GM12865 (cell line): ENCODE results near the gene MARS1.

ENCODE experiments used
- DNase-seq: peaks from one replicate; pipeline ENCODE4 v3.0.0; 2010; ENCODE audit warnings: low read depth
- H3K4me3 ChIP-seq: 2 replicates; pipeline ENCODE4 v1.5.1; 2011; ENCODE audit warnings: mild to moderate bottlenecking, low read depth, low read length, control low read depth
- TF ChIP-seq, protein P1 (sequence below): IDR thresholded peaks from 2 replicates; pipeline ENCODE4 v1.5.1; 2011; ENCODE audit warnings: low read length, control low read depth, low read depth, inconsistent platforms; ENCODE audit not compliant: insufficient read depth; ENCODE audit errors: missing control alignments

The MARS1 gene

DNA sequence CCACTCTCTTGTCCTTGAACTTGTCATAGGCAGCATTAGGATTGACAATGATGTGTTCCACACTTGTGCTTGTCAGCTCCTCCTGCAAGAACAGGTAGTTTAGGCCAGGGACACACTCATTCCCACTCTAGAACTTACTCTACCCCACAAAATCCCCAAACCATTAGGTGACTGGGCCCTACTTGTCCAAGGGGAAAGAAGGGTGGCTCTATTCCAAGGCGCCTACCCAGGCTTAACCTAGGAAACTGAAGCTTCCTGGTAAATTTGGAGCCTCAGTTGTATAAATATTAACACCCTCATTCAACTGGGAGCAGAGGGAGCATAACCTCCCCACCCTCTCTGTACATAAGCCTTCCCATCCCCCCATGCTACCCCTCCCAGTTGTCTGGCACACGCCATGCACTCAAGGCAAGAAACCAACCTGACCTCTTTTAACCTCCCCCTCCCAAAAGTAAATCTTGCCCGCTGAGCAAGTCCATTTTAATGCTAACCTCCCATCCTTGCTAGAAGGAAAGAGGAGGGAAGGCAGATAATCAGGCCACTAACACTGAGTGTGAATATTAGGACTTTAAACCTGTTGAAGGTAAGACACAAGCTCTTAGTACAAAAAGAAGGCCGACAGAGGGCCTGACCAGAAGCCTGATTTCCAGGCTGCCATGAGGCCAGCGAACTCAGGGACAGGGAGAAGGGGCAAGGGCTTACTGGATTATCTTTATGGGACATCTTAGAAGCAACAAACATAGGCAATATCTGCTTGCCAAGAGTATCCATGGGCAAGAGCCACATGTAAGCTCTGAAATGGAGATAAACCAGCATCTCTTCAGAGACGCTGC, 48.1 kb downstream of the MARS1 start:
- TF ChIP-seq, protein P1, sequence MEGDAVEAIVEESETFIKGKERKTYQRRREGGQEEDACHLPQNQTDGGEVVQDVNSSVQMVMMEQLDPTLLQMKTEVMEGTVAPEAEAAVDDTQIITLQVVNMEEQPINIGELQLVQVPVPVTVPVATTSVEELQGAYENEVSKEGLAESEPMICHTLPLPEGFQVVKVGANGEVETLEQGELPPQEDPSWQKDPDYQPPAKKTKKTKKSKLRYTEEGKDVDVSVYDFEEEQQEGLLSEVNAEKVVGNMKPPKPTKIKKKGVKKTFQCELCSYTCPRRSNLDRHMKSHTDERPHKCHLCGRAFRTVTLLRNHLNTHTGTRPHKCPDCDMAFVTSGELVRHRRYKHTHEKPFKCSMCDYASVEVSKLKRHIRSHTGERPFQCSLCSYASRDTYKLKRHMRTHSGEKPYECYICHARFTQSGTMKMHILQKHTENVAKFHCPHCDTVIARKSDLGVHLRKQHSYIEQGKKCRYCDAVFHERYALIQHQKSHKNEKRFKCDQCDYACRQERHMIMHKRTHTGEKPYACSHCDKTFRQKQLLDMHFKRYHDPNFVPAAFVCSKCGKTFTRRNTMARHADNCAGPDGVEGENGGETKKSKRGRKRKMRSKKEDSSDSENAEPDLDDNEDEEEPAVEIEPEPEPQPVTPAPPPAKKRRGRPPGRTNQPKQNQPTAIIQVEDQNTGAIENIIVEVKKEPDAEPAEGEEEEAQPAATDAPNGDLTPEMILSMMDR, result no peak

DNA sequence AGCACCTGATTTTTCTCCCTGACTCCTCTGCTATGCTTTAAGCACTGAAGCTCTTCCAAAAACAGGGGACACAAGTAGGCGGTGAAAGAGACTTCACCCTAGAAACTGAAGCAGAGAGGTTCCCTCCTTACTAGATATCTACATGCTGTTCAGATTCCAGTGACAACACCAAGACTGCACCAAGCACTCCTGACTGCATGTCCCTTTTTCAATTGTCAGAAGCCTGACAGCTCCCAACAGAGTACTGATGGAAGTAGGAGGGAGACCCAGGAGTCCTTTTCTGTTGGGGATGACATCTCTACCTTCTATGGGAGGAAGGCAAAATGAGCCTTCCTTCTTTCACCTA, 48.7 kb downstream of the MARS1 start:
- no peak for DNase-seq
- TF ChIP-seq, protein P1, result no peak
- no peak overlapping the region for H3K4me3 ChIP-seq

More for the DNA sequence above, 48.1 kb downstream of the MARS1 start:
- DNase-seq, result no peak
- H3K4me3 ChIP-seq, result no peak overlapping the region

DNA sequence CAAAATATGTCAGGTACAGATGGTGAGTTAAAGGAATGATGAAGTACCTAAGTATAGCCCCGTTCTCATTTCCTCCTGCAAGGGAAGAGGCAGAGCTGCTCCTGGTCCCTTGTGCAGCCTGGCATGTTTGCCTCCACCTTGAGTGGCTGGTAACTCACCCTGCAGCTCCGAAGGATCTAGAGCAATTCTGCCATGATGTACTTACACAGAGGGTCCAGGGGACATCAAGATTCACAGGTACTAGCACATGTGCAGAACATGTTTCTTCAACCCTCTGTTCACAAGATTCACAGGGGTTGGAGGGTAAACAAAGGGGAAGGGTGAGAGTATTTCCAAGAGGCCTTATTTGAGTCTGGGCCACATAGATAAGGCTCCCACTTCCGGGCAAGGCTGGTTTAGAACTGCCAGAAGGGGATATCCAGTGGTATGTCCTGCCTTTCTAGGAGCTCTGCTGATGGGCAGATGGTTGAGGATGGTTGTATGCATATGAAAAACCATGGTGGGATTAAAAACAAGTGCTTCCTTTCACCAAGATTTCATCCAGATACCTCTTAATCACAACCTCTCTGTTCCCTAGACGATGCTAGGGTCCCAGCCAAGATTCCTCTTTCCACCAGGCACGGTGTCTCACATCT, 51.4 kb downstream of the MARS1 start:
- TF ChIP-seq, protein P1, result no peak
- DNase-seq, result no peak
- H3K4me3 ChIP-seq, result no peak overlapping the region

DNA sequence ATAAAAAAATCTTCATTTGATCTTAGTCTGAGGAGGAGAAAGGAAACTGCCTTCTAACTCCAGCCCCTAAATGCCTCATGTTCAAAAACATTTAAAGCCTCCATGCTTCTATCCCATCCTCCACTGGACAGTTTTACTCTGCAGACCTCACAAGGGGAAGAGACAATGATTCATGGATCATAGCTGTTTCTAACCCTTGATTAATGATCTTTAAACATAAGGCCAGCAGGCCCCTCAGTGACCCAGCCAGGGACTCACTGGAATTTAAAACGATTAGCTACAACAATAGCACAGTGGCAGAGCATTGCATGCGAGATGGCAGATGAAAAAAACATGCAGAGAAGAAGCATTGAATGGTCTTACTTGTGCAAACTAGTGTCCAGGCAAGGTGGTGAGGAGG, 53.1 kb downstream of the MARS1 start:
- TF ChIP-seq, protein P1, result no peak
- no peak for DNase-seq
- no peak overlapping the region for H3K4me3 ChIP-seq

DNA sequence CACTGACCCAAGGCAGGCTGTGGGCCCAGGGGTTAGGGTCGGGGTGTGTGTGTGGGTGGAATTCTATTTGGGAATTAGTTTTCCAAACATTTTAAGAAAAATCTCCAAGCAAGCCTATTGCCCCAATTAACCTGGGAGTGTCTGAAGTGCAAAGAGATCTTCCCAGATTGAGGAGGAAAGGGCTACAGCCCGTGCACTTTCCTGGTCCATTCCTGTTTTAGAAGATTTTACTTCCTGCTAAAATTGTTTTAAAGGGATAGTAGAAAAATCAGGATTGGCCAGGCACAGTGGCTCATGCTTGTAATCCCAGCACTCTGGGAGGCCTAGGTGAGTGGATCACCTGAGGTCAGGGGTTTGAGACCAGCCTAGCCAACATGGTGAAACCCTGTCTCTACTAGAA, 53.8 kb downstream of the MARS1 start:
- TF ChIP-seq, protein P1, result no peak
- no peak for DNase-seq
- no peak overlapping the region for H3K4me3 ChIP-seq

DNA sequence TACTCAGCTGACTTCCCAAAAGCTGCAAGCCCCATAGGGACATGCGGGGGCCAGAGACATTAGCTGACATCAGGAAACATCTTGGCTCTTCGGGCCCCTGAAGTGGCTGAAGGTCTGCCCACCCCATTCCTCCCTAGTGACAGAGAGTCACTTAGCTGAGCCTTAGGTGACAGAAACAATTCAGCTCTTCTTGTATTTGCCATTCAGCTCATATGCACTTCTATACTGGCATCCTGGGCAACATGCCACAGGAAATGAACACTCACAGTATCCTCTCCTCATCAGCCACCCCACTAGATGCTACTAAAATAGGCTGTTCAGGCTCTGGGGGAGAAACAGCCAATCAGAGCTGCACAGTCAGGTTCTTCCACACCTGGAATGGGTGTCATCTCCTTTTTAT, 55.7 kb downstream of the MARS1 start:
- no peak for DNase-seq

More for the DNA sequence above, 55.7 kb downstream of the MARS1 start:
- TF ChIP-seq, protein P1, result no peak
- H3K4me3 ChIP-seq, result no peak overlapping the region
